ENCODE data around the gene CNTN4. TPM values are rescaled to one million over a fixed set of nuclear protein-coding genes. Genes with fewer than 3 reads are reported as not detected.

CNTN4 gene
- polyA plus RNA-seq, 3 donors from 2014 or later = not detected

GRCh38 chr3:2652386-2652785, 553.7 kb downstream of the CNTN4 start:
- H3K9me3 Mint-ChIP-seq = peaks cover 0 to 9% (median 4%) of the 10 kb centered on the region in 6 donors
- DNase-seq = no peak
- no peaks in the 10 kb centered on the region for H3K4me1 Mint-ChIP-seq
- no peak overlapping the region for H3K27ac Mint-ChIP-seq
- H3K36me3 Mint-ChIP-seq = no peaks in the 10 kb centered on the region
- H3K27me3 Mint-ChIP-seq (ENCODE audit: low read depth in 3 of 3) = peaks cover 2 to 3% (median 2%) of the 10 kb centered on the region in 3 donors
- H3K4me3 Mint-ChIP-seq = no peak overlapping the region

GRCh38 chr3:2653706-2654105, 555.0 kb downstream of the CNTN4 start:
- H3K9me3 Mint-ChIP-seq = peaks cover 0 to 9% (median 3%) of the 10 kb centered on the region in 6 donors
- H3K27me3 Mint-ChIP-seq (ENCODE audit: low read depth in 3 of 3) = peaks cover 2 to 3% (median 2%) of the 10 kb centered on the region in 3 donors
- H3K27ac Mint-ChIP-seq = no peak overlapping the region
- H3K4me3 Mint-ChIP-seq = no peak overlapping the region
- H3K36me3 Mint-ChIP-seq = no peaks in the 10 kb centered on the region
- no peaks in the 10 kb centered on the region for H3K4me1 Mint-ChIP-seq
- no peak for DNase-seq

- Mint-ChIP-seq H3K4me3 (no peak overlapping the region), H3K9me3 (peaks cover 0 to 9% (median 3%) of the 10 kb centered on the region in 6 donors), H3K27me3 (ENCODE audit: low read depth in 3 of 3) (peaks cover under 1 to 3% (median 2%) of the 10 kb centered on the region in 3 donors), H3K4me1 (no peaks in the 10 kb centered on the region), H3K27ac (no peak overlapping the region), H3K36me3 (no peaks in the 10 kb centered on the region)
- no peak for DNase-seq
Observed at GRCh38 chr3:2655229-2655701, 556.6 kb downstream of the CNTN4 start.

DNA sequence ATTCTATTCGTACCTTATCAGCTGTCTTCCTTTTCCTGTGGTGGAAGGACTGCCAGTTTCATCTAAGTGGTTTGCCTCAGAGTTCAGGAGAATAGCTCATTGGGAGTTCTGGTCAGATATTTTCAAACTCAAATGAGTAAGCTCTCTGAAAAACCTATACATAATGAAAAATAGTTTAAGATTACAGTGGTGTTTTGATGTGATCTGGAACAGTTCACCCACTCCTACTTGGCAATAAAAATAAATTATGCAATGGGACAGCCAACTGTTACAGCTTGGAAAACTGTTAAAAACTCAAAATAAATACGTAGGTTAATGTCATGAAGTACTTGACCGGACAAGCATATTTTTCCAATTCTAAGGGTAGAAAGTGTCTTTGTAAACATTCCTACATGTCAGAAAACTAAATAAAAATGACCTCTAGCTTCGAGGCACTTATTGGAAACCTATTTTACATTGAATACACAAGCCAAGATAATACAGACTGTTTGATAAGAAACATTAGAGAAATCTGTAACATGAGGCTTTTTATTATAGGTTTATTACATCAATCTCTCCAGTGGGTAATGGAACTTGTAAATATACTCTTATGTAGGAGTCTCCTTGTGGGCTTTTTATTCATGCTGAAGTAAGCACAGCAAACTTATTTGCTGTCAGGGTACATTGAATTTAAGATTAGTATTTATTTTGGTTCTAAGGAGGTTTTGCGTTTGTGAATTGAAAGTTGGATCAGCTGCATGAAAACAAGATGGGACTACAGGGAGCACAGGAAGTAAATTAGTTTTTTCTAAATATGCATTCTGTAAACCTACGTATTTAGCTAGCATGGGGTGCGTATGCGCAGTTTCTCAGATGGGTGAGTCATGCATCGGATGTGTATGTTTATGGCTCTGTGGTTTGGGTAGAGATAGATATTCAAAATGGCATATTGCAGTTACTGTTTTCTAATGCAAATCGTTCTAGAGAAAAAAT, 558.4 kb downstream of the CNTN4 start:
- Mint-ChIP-seq H3K36me3 (no peaks in the 10 kb centered on the region), H3K27me3 (ENCODE audit: low read depth in 3 of 3) (peaks cover 0 to 3% (median 2%) of the 10 kb centered on the region in 3 donors), H3K4me1 (no peaks in the 10 kb centered on the region), H3K4me3 (no peak overlapping the region), H3K9me3 (peaks cover 0 to 9% (median 2%) of the 10 kb centered on the region in 6 donors), H3K27ac (no peak overlapping the region)
- no peak for DNase-seq

- DNase-seq = no peak
- Mint-ChIP-seq H3K4me3 (no peak overlapping the region), H3K27ac (no peak overlapping the region), H3K9me3 (peaks cover 0 to 5% (median 4%) of the 10 kb centered on the region in 6 donors), H3K4me1 (no peaks in the 10 kb centered on the region), H3K27me3 (ENCODE audit: low read depth in 3 of 3) (peaks cover 0 to 3% (median 2%) of the 10 kb centered on the region in 3 donors), H3K36me3 (no peaks in the 10 kb centered on the region)
Observed at GRCh38 chr3:2657971-2658370, 559.3 kb downstream of the CNTN4 start.

DNA sequence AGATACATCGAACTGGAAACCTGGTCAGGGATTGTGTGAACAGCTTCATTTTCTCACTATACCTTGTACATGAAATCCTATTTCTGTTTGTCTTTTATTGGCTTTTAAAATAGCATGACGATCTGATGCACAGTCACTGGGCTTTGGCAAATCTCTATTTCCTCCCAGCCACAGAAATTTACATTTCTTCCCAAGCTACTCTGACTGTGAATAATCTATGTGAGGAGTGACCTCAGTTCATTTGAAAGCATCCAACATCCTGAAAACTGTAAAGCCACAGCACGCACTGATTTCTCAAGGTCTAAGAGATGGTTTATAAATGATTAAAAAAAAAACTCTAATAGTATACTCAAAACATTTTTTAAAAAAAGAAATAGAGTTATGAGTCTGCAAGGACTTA, 561.2 kb downstream of the CNTN4 start:
- H3K36me3 Mint-ChIP-seq = no peaks in the 10 kb centered on the region
- H3K27me3 Mint-ChIP-seq (ENCODE audit: low read depth in 3 of 3) = no peaks in the 10 kb centered on the region
- H3K4me1 Mint-ChIP-seq = no peaks in the 10 kb centered on the region
- H3K4me3 Mint-ChIP-seq = no peak overlapping the region
- no peak overlapping the region for H3K27ac Mint-ChIP-seq
- peaks cover 0 to 5% (median 4%) of the 10 kb centered on the region in 6 donors for H3K9me3 Mint-ChIP-seq
- DNase-seq = no peak

GRCh38 chr3:2661078-2661477, 562.4 kb downstream of the CNTN4 start:
- DNase-seq = no peak
- no peaks in the 10 kb centered on the region for H3K4me1 Mint-ChIP-seq
- no peak overlapping the region for H3K4me3 Mint-ChIP-seq
- peaks cover 0 to 5% (median 2%) of the 10 kb centered on the region in 6 donors for H3K9me3 Mint-ChIP-seq
- no peaks in the 10 kb centered on the region for H3K36me3 Mint-ChIP-seq
- H3K27me3 Mint-ChIP-seq (ENCODE audit: low read depth in 3 of 3) = no peaks in the 10 kb centered on the region
- no peak overlapping the region for H3K27ac Mint-ChIP-seq

DNA sequence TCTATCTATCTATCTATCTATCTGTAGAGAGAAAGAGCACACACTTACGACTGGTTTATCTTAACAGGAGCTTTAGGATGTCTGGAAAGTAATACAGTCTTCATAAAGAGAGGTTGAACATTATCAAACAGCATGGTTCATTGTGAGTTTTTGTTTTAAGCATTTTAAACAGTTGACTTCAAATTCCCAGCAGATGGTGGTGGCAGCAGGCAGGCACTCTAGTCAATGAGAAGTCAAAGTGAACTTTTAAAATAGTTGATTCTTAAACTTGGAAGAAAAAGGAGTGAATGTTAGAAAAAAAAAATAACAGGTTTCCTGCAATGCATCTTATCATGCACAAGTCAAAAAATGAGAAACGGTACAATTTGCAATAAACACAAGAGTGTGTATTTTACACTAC, 578.8 kb downstream of the CNTN4 start:
- Mint-ChIP-seq H3K27ac (no peak overlapping the region), H3K4me3 (no peak overlapping the region), H3K4me1 (no peaks in the 10 kb centered on the region), H3K9me3 (peaks cover 0 to 4% (median under 1%) of the 10 kb centered on the region in 6 donors), H3K36me3 (no peaks in the 10 kb centered on the region), H3K27me3 (ENCODE audit: low read depth in 3 of 3) (peaks cover 0 to 1% (median 0%) of the 10 kb centered on the region in 3 donors)
- no peak for DNase-seq

DNA sequence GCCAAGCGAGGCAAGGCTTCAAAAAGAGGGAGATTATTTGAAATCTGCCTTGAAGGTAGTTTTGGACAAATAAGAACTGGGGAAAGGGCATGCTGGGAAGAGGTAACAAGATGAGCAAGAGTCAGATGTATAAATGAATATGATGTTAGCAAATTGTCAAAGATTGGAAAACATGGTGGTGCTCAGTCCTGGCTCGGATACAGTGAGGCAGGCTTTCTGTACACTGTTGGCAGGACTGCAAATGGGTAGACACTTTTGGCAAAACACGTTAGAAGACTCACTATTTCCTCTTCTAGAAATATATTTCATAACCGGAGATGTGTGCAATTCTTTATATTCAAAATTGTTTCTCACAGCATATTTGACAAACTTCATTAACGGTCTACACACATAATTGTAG, 581.6 kb downstream of the CNTN4 start:
- Mint-ChIP-seq H3K4me3 (no peak overlapping the region), H3K9me3 (peaks cover 0 to under 1% (median 0%) of the 10 kb centered on the region in 6 donors), H3K4me1 (no peaks in the 10 kb centered on the region), H3K27me3 (ENCODE audit: low read depth in 3 of 3) (no peaks in the 10 kb centered on the region), H3K27ac (no peak overlapping the region), H3K36me3 (no peaks in the 10 kb centered on the region)
- no peak for DNase-seq

DNA sequence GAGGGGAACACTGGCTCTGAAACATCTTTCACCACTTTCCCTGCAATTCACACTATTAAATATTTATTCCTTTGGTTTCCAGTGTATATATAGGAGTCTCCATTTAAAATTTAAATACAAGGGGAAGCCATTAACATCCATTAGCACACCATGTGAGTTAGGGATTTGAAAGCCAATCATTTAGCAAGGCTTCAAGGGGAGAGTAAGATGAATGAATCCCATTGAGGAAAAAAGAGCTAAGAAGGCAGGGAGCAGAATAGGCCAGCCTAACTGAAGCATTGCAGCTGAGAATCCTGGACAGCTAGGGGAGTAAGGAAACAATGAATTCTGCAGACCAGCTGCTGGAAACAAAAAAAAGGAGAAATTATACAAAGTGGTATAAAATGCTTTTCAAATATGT, 585.4 kb downstream of the CNTN4 start:
- Mint-ChIP-seq H3K27me3 (ENCODE audit: low read depth in 3 of 3) (no peaks in the 10 kb centered on the region), H3K4me1 (no peaks in the 10 kb centered on the region), H3K36me3 (no peaks in the 10 kb centered on the region), H3K4me3 (no peak overlapping the region), H3K27ac (no peak overlapping the region), H3K9me3 (no peaks in the 10 kb centered on the region)
- DNase-seq = no peak

DNA sequence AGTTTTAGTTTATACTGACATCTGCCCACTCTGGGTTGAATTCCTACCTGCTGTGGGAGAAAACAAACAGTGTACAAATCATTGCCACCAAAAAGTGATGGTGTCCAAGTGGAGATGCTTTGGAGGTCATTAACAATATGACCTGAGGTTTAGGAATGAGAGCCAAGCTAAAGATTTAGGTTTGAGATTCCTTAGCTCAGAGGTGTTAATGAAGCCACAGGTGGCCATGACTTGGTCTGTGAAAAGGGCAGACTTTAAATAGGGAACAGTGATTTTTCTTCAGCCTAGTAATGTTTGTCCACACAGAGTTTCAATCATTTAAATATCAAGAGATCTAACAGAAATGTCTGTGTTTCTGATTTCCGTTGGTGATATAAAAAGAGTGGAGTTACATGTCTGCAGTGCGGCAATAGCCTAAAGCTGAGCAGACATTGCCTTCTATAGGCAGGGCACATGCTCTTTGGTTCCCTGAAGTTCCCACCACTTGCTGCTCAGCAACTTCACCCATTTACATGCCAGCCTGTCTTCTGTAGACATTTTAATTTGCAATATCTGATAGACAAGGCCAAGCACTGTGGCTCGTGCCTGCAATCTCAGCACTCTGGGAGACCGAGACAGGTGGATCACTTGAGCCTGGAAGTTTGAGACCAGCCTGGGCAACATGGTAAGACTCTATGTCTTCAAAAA, 588.3 kb downstream of the CNTN4 start:
- no peak overlapping the region for H3K27ac Mint-ChIP-seq
- no peak overlapping the region for H3K4me3 Mint-ChIP-seq
- no peaks in the 10 kb centered on the region for H3K9me3 Mint-ChIP-seq
- H3K27me3 Mint-ChIP-seq (ENCODE audit: low read depth in 3 of 3) = no peaks in the 10 kb centered on the region
- H3K36me3 Mint-ChIP-seq = no peaks in the 10 kb centered on the region
- H3K4me1 Mint-ChIP-seq = no peaks in the 10 kb centered on the region
- DNase-seq = no peak

- peaks cover 0 to 1% (median 0%) of the 10 kb centered on the region in 3 donors for H3K27me3 Mint-ChIP-seq (ENCODE audit: low read depth in 3 of 3)
- H3K36me3 Mint-ChIP-seq = no peaks in the 10 kb centered on the region
- H3K4me1 Mint-ChIP-seq = no peaks in the 10 kb centered on the region
- no peak for DNase-seq
- no peak overlapping the region for H3K27ac Mint-ChIP-seq
- H3K9me3 Mint-ChIP-seq = peaks cover 0 to 2% (median 0%) of the 10 kb centered on the region in 6 donors
- no peak overlapping the region for H3K4me3 Mint-ChIP-seq
Observed at GRCh38 chr3:2697589-2697988, 598.9 kb downstream of the CNTN4 start.

DNA sequence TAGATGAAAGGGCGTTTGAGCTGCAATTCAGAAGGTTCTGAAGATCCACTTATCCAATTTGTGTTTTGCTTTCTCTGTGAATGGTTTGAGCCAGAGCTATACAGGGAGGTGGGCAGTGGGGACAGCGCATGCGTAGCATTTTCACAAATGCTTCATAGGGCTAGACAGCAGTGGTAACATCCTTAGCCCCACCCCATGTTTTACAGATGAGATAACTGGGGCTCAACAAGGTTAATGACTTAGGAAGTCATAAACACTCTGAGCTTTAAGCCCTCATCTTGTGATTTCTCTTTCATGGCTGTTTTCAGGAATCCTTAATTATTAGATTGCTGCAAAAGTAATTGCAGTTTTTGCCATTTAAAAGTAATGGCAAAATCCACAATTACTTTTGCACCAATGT, 602.8 kb downstream of the CNTN4 start:
- H3K4me3 Mint-ChIP-seq = no peak overlapping the region
- no peaks in the 10 kb centered on the region for H3K9me3 Mint-ChIP-seq
- H3K27me3 Mint-ChIP-seq (ENCODE audit: low read depth in 3 of 3) = peaks cover 0 to 1% (median 0%) of the 10 kb centered on the region in 3 donors
- no peaks in the 10 kb centered on the region for H3K4me1 Mint-ChIP-seq
- no peak overlapping the region for H3K27ac Mint-ChIP-seq
- DNase-seq = no peak
- H3K36me3 Mint-ChIP-seq = no peaks in the 10 kb centered on the region
